Stimulated activated naive CD4-positive, alpha-beta T cell treated with Interleukin-2 at 50 U/mL for 16 hours (primary cell): Measurements from ENCODE around the gene TMEM144.
"Not testable (repeated sequence)": the region's sequence is repeated elsewhere in the genome, so short reads cannot be mapped to it uniquely, and the experiment has no call there.

Experiments used
- DNase-seq: peaks from one replicate; lab custom pipeline; 2025; lab: John Stamatoyannopoulos, UW

Gene TMEM144

DNA sequence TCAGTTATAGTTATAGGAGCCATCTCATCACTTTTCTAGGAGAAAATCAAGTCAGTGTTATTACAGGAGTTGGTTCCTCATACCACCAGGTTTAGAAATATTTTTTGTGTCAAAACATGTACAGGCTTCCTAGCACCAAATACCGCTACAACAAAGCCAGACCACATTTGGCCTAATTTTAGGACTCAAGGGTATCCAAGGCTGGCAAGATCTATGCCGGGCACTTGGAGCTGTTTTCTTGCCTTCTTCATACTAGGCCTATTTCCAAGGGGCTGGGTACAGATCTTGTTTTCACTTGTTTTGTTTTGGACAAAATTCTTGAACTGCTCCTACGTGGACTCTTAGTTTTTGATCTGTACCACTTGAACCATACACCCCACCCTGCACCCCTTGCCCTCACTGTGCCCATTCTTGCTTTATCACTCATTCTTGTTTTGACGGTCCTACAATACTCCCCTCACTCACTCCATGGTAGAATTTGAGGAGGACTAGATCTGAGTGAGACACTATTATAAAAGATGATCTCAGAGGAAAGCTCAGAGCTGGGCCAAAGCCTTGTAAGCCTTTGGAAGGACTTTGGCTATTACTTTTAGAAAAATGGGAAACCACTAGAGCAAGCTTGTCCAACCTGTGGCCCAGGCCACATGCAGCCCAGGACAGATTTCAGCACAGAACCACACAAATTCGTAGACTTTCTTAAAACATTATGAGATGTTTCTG lies 17.7 kb upstream of the TMEM144 start:
- no peak for DNase-seq

DNA sequence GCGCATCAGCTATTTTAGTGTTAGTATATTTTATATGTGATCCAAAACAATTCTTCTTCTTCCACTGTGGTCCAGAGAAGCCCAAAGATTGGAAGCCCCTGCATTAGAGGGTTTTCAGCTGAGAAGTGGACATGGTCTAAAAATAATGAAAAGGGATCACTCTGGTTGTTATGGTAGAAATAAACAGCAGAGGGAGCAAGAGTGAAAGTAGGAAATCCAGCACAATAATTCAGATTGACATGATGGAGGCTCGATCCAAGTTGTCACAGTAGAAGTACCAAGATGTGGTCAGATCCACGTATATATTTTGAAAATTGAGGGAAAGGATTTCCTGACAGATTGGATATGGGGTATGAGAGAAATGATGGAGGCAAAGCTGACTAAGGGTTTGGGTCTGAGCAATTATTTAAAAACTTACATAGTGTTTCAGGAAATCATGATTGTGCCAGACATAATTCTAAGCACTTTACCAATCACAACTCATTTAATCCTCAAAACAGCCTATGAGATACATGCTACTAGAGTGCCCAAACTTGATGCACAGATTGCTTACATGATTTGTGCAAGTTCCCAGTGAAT lies 17.0 kb upstream of the TMEM144 start:
- no peak for DNase-seq

DNA sequence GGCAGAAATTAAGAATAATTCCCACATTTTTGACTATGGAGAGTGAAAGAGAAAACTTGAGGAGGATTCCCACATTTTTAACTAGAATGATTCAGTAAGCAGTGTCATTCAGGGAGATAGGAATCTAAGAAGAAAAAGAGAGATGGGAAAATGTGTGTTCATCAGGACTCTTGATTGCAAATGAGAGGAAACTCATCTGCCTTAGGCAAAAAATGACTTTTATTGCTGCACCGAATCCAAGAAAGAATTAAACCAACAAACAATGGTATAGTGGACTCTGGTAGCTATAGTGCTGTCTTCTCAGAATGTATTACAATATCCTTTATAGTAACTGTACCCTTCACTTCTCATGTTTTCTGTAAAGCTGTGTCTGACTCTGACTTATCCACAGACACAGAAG lies 15.0 kb upstream of the TMEM144 start:
- no peak for DNase-seq

DNA sequence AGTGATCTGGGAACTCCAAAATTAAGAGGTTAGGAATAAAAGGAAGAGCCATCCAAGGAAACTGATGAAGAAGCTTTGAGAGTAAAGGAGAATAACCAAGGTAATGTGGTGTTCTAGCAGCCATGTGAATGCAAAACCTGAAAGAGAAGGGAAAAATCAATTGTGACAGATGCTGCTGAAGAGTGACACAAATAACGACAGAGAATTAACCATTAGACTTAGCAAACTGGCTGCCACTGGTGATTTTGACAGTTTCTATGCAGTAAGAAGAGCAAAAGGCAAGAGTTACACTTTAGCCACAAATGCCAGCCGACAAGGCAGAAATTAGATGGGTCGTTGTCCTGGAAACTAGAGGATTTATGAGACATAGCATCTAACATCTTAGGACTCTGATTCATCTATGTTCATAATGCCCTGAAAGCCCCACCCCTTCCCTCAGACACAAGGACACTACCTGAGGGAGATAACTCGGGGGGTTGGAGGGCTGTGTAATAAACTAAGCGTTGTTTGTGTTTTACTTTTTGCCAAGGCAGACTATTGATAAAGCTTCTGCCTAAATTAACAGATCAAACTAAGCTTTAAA lies 13.0 kb upstream of the TMEM144 start:
- DNase-seq, result no peak

DNA sequence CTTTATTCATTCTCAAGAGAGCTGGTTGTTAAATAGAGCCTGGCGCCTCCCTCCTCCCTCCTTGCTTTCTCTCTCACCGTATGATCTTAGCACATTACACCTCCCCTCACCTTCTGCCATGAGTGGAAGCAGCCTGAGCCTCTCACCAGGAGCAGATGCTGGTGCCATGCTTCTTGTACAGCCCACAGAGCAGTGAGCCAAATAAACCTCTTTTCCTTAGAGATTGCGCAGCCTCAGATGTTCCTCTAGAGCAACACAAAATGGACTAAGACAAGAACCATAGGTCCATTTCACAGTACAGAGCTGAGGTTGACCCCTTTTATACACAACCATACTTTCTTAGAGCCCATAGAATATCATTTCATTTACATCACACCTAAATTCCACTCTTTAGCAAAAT lies 10.1 kb upstream of the TMEM144 start:
- DNase-seq, result no peak

DNA sequence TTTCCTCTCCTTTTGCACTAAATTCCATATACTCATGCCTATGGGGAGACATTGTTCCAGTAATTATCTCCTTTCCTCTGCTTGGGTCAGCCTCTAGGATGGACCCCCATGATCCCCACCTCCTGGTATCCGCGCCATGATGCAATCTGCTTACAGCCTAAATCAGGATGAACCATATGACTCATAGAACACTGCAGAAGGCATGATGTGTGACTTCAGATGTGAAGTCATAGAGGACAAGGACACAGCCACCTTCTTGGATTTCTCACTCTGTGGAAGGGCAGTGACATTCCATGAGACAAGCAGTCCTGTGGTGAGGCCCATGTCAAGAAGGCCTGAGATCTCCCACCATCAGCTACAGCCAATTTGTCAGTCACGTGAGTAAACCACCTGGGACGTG lies 9.0 kb upstream of the TMEM144 start:
- no peak for DNase-seq

DNA sequence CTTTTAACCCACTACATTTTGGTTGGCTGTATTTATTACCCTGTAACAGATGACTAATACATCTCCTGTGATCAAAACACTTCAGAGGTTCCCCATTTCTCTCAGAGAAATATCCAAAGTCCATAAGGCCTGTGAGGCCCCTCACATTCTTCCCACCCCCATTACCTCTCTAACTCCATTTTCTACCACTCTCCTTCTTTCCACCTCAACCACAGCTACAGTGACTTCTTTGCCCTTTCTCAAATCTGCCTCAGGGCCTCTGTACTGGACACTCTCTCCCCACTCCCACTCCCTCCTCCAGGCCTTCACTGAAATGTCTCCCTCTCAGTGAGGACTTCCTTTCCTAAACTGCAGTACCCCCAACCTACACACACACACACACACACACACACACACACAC lies 8.4 kb upstream of the TMEM144 start:
- no peak for DNase-seq

DNA sequence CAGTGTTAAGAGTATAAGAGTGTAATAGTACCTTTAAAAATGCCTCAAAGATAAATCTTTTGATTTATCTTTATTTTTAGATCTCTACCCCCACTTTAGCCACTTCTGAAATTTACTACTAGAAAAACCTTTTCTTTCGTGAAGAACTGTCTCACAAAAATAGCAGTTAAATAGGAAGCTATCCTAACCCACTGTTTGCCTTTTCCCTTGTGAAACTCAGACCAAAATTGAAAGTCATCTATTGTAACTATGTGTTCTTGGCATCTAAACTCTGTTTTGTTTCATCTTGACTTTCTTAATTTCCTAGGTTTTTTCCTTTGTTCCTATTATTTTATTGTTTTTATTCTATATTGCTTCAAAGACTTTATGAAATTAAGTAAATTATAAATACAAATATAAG lies 7.8 kb upstream of the TMEM144 start:
- no peak for DNase-seq

DNA sequence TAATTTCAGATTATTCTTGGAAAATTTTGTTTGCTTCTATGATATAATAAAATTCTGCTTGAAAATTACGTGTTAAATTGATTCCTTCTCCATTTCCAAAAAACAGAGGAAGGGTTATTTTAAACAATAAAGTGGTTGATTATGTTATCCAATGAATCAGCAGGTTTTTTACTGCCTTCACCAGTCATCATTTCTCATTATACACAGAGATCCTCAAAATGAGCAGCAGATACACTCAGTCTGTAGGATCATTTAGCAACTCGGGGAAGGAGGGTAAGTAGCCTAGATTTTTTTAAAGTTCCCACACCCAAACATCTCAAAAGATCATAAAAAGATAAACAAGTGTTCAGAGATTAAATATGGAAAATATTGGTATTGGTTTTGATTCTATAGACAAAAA lies 6.8 kb upstream of the TMEM144 start:
- no peak for DNase-seq

DNA sequence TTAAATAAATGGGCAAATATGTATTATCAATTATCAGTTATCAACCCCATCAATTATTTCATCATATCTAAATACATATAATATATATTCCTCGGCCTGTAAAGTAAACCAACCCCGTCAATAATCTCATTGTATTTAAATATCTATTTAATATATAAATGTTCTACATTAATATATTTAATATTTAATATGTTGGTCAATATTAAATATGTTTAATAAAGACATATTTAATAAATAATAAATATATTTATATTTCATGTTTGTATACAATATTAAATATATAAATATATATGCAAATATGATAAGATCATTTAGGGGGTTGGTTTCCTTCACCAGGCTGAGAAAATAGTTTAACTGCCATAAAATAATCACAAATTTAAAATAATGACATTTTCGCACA lies 6.4 kb upstream of the TMEM144 start:
- DNase-seq, result no peak

DNA sequence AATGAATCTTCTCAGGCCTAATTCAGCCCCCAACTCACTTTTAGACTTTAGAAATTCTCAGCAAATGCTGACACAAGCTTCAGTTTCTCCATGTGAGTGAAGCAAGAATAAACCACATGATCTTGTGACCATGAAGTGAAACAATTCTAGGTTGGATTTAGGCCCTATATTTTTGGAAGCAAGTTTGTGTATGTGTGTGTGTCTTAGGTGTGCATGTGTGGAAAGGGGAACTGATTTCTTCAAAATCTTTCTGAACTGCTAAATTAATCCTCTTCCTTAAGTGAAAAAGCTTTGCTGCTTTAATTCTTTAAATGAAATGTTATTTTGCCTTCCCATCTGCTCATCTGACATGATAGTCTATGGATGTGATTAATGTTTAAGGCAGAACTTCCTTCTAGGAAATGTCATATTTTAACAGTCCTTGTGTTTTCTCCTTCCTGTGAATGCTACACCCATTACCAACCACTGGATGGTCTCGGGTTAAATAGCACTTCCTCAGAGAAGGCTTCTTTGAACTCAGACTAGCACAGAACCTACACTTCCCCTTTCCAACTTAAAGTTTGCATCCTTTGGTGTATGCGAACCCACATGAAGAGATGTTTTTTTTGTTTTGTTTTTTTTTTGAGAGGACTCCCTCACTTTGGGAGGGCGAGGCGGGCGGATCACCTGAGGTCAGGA lies 1.2 kb upstream of the TMEM144 start:
- no peak for DNase-seq

DNA sequence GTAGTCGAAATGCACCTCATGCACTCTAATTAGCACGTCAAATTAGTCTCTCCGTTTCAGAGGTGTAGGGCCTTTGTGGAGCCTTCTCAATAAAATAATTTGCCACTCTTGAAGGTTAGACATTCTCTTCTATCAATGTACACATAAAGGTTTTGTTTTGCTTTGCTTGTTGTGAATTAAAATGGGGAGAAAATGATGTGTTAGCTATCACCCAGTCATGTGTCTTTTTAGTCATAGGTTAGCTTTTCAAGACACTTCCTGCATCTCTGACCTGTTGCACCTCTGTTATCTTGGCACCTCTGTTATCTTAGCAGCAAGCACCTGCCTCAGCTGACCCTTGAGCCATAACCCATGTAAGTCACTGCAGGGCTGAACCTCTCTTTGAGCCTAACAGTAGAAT lies 936 bp downstream of the TMEM144 start:
- no peak for DNase-seq

DNA sequence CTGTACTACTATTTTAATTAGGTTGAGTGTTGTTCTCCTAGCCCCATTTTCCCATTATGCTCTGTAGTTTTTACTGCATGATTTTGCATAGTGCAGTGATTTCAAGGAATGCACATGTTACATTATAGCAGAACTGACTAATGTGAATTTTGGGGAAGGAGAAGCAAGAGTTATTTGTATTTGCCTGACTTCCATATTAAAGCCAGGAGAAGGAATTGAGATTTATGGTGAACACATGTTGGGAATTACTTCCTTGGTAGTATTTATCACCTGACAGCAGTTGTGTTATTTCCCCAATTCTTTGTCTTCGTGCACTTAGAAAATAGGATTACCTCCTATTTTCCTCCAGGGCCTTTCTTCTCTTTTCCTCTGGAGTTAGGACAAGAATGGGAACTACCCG lies 3.2 kb downstream of the TMEM144 start:
- no peak for DNase-seq

DNA sequence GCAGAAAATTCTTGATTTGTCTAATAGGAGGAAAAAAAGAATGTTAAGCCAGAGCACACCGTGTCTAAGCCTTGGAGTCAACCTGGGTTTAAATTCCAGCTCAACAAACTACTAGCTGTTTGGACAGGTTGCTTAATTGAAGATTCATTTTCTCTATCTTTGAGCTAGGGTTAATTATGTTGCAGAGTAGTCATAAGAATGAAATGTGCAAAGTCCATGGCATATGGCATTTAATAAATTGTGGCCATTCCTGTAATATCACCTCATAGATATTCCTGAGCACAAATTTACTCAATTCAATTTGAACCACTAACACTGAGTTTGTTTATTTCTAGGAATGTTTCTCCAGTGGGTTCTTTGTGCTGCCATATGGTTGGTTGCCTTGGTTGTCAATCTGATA lies 4.6 kb downstream of the TMEM144 start:
- DNase-seq, result no peak

DNA sequence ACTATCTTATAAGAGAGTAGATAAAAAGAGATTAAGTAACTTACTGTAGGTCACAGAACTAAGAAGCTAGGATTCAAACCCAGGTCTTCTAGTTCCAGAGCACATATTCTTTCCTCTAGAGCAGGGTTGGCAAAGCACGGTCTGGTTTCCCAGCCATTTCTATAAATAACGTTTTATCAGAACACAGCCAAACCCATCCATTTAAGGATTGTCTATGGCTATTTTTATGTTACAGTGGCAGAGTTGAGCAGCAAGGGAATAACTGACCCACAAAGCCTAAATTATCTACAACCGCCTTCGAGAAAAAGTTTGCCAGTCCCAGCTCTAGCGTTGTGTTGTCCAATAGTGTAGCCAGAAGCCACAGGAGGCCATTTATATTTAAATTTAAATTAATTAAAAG lies 7.5 kb downstream of the TMEM144 start:
- no peak for DNase-seq

DNA sequence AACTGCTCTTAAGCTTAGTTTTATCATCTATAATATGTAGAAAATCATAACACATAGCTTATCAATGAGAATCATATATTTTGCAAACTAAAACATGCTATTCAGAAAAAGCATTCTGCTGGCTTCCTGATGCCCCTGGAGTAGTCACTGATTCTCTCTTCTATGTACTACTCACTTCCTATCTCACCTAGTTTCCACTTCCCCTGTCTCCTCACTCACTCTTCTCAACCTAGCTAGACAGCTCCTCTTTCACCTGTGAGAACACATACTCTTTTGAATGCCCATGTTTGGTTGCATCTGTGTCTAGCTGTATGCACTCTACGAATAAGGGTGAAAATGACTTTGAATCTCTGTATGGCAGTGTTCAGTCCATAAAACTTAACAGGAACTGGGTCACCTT lies 9.3 kb downstream of the TMEM144 start:
- no peak for DNase-seq

DNA sequence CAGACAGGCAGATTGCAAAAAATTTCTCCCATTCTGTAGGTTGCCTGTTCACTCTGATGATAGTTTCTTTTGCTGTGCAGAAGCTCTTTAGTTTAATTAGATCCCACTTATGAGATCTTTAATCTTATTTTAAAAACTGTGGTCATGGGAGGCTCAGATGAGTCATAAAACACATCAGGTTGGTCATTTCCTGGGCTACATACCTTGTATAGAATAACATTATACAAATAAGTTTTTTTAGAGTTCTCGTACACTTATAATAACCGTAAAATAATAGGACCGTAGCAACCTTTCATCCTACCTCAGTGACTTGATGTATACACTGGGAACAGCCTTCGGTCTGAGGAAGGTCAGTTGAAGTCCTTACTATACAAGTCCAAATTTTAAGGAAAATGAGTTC lies 14.0 kb downstream of the TMEM144 start:
- not testable (repeated sequence) for DNase-seq

DNA sequence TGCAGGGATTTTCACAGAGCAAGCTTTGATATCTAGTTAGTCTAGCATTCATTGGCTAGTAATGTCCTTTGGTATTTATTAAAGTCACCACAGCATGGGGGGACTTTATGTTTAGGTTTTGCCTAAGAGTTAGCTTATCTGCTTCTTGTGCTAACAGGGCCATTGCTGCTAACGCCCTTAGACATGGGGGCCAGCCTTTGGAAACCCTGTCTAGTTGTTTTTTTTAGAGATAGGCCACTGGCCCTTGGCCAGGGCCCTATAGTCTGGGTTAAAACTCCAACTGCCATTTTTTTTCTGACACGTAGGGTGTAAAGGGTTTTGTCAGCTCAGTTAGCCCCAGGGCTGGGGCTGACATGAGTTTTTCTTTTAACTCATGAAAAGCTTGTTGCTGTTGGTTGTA lies 14.7 kb downstream of the TMEM144 start:
- not testable (repeated sequence) for DNase-seq

DNA sequence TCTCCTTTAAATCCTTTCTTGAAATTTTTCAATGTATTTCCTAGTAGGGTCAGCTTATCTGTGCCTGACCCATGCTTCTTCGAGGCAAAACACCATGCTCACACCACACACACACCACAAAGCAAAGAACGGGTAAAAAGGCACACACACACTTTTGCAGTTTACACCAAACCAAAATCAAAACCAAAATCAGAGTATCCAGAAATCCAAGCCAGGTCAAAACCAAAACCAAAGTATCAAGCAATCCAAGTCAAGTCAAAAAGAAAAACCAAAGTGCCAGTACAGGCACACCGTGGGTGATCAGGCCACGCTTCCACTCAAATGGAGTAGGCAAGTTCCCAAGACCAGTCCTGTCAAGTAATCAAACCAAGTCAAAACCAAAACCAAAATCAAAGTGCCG lies 17.6 kb downstream of the TMEM144 start:
- not testable (repeated sequence) for DNase-seq

DNA sequence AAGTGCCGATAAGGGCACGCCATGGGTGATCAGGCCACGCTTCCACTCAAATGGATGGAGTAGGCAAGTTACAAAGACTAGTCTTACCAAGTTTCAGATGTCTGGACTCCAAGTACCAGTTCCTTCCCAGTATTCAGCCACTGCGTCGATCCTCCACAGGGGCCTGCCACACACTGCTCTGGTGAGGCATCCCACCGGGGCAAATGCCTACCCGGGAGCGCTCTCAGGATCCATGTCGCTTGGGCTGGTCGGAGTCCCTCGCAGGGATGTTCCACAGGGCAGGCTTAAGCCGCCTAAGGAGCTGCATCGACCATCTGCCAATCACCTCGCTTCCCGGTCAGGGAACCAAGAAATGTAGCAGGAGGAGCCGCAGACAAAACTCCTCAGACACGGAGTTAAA lies 18.1 kb downstream of the TMEM144 start:
- DNase-seq, result not testable (repeated sequence)

DNA sequence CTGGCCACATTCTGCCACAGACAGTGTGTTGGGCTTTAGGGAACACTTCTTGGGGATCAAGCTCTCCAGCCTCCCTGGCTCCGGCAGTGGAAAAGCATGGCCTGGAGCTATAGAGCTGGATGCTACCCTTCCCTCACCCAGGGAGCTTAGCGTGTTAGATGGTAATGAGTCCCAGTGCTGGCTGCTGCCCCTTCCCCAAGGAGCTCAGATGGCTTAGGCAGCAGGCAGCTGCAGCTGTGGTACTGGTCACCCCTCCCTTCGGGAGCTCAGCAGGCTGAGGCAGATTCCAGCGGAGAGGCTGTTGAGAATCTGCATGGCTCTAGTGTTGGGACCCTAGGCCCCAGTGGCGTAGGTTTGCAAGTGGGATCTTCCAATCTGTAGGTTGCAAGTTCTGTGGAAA lies 19.5 kb downstream of the TMEM144 start:
- no peak for DNase-seq

DNA sequence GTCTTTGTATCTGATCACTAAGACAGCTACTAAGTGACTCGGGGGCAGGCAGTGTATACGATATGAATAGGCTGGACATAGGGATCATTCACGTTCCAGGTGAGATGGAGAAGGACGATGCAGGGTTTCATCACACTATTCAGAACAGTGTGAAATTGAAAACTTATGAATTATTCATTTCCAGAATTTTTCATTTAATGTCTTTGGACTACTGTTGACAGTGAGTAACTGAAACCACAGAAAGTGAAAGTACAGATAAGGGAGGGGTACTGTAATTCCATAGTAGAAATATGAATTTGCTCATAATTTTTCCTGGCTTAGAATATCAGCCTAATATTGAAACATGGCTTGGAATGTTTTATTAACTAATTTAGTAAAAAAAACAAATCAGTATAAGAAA lies 24.4 kb downstream of the TMEM144 start:
- DNase-seq, result no peak

DNA sequence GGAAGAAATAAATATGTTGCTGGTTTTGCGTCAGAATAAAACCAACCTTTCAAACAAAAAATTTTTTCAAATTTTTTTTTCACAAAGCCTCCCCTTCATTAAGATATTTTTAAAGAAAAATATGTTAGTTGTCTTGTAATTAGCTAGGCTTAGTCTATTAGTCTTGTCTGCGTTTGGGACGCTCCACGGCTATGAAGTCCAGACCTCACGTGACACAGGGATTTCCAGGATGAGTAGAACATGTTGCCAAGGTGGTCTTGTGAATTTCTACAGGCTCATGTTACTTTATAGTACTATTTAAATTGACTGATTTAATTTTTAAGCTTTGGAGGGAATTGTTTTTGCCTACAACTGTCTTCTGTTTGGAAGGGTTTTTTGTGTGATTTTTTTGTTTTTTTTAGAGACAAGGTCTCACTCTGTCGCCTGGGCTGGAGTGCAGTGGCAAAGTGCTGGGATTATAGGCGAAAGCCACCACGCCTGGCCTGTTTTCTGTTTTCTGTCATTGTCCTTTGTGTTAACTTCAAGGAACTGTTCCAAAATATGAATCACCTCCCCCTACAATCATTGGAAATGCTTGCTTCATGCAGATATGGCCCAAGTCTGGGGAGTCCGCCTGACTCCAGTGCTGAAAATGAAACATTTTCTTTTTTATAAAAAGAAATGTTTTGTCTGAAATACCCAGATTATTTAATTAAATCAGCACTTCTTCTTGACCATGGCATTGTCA lies 26.2 kb downstream of the TMEM144 start:
- no peak for DNase-seq
